ENCODE measurements around the gene SPHK2.

GRCh38 chr19:48625891-48626327 is 6.6 kb downstream of the SPHK2 start:
- TF ChIP-seq CTCF (IDR thresholded peaks at IDR 0.05 in 4 of 5, conservative IDR thresholded peaks at IDR 0.05 in 1 of 5) (no peak), POLR2A (IDR thresholded peaks at IDR 0.05) (no peak)
